NK-92 (cell line): ENCODE results near the gene HYDIN.
"Not testable (repeated sequence)": the region's sequence is repeated elsewhere in the genome, so short reads cannot be mapped to it uniquely, and the experiment has no call there.

Experiments used
- DNase-seq: peaks from one replicate; lab custom pipeline; 2025; ENCODE audit not compliant: unreplicated experiment; lab: John Stamatoyannopoulos, UW

The HYDIN gene

GRCh38 chr16:71143246-71143645 is 87.3 kb downstream of the HYDIN start:
- DNase-seq: not testable (repeated sequence)

- DNase-seq: not testable (repeated sequence)
Measured at GRCh38 chr16:71110565-71110964, 120.0 kb downstream of the HYDIN start.

DNA sequence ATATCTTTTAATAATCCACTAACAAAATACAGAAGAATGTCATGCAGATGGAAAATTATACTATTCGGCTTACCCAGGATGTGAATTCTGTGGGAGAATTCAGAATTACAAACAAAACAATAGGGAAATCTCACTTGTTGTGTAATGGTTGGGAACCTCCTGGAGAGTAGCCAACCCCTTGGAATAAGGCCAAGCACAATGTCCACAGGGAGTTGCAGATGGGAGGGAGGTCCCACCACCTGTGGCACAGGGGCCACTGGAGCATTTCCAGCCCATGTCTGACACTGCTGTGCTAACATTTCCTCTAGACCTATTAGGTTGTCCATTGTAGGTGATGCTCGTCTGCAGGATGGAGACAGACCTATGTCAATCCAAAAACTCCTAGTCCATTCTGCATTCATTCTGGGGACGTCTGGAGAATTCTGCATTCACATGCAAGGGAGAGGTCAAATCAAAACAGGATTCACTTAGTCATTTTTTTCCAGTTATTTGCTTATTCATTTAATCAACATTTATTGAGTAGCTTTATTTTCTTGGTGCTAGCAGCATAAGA is 120.8 kb downstream of the HYDIN start:
- DNase-seq: not testable (repeated sequence)

DNA sequence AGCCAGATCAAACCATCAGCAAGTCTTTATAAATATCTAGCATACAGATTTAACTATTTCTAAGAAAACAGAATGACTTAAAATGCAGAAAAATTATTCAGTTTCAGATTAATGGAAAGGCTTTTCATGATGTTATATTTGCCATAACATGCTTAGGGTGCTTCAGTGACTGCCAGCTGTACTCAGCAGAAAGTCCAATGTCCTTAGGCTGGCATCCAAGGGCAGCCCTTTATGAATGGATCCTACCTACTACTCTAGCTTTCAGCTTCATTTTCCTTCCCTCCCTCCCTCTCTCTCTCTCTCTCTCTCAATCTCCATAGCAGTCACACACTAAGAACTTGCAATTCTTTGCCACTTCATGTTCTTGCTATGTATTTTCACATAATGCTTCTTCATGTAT is 124.6 kb downstream of the HYDIN start:
- not testable (repeated sequence) for DNase-seq

DNA sequence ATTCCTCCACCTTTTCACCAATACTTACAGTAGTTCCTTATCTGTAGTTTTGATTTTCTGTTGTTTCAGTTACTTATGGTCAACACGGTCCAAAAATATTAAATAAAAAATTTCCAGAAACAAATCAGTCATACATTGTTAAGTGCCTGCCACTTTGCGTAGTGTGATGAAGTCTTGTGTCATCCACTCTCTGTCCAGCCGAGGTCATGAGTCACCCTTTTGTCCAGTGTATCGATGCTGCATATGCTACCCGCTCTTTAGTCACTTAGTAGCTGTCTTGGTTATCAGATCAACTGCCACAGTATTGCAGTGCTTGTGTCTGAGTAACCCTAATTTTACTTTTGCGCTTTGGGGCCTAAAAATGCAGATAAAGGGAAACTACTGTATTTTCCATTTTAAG is 146.9 kb downstream of the HYDIN start:
- not testable (repeated sequence) for DNase-seq

DNA sequence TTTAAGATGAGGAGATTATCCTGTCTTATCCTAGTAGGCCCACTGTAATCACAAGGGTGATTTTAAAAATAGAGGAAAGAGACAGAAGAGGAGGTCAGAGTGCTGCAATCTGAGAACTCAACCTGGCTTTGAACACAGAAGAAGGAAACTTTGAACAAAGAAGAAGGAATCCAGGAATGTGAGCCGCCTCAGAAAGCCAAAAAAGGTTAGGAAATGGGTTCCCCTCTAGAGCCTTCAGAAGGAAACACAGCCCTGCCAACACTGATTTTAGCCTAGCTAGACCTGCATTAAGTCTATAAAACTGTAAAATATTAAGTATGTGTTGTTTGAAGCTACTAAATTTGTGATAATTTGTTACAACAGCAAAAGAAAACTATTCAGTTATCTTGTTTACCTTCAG is 149.7 kb downstream of the HYDIN start:
- DNase-seq: not testable (repeated sequence)

DNA sequence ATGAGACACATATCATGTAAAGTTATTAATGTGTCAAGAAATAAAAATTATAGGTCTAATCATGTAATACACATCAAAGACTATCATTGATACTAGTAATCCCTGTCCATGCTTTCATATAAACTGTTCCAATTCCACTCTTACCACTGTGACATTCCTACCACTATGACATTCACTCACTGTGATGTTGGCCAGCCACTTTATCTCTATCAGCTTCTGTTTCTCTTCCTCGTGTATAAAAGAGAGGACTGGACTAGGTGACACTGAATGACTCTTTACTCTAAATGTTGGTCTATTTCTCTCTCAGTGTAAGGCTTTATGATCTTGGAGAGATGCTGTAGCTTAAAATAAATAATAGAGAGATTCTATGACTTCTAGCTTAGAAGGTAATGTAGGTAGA is 150.3 kb downstream of the HYDIN start:
- DNase-seq: not testable (repeated sequence)

DNA sequence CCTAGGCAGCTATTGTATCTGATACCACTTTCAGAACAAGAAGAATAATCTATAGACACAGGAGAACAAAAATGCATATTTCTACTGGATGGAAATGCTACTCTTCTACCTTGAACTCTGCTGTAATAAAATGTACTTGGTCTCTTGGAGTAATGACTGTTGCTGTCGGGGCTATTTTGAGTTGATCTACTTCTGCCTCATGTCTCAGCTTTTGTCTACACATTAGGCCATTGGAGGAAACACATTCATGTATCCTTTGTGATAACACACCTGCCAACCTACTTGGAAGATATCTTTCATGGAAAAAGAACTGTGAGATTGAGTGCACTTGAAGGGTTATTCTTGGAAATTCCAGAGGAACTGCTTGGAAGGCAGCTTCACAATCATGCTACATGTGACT is 159.9 kb downstream of the HYDIN start:
- DNase-seq: not testable (repeated sequence)

DNA sequence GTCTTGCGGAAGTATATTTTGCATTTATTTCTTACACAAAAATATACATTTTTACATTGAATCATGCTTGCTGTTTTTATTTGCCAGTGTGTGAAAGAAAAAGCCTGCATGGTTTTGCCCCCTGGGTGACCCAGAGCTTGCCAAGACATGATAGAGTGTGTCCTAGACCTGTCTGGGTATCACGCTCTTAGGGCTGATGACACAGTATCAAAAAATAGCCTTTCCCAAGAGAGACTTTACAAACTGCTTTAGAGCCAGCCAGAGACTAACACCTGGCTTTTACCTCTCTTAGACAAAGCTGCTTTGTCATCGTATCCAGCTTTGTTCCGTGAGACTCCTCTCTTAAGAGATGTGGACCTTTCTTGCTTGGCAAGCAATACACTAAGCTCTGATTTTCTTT is 160.7 kb downstream of the HYDIN start:
- DNase-seq: not testable (repeated sequence)

- not testable (repeated sequence) for DNase-seq
Measured at GRCh38 chr16:71053897-71054609, 176.5 kb downstream of the HYDIN start.

DNA sequence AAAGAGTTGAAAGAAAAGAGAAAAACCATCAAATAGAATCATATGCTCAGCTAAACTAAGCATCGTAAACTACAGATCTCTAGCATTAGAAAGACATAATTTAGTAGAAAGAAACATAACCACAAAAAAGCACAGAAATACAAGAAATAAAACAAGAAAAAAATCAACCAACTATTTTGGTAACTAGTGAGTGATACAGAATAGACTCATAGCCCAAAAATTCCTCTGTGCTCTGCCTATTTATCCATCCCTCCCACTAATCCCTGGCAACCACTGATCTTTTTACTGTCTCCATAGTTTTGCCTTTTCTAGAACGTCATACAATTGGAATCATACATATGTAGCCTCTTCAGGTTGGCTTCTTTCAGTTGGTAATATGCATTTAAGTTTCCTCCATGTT is 180.2 kb downstream of the HYDIN start:
- not testable (repeated sequence) for DNase-seq

DNA sequence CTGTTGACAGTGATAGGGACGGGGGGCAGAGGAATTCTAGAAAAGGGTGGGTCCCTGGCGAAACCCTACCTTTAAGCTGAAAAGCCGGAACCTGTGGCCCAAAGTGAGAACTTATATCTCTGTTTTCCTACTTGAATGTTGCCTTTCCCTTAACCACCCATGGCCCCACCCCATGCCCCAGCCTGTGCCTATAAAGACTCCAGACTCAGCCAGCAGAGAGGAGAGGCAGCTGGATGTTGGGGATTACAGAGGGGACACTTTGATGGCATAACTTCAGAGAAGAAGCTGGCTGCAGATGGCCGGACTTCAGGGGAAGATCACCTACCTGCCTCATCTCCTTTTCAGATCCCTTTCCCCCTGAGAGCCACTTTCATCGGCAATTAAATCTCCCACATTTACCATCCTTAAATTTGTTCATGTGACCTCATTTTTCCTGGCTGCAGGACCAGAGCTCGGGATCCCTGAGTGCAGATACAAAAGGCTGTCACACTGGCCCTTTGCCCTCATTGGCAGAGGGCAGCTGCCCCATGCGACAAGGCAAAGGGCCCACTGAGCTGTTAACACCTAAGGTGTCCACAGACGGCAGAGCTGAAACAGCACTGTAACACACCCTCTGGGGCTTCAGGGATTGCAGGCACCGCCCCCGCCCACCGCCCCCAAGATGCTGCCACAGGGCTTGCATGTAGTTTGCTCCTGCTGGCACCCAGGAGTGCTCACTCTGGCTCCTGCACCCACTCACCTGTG is 191.0 kb downstream of the HYDIN start:
- not testable (repeated sequence) for DNase-seq

GRCh38 chr16:71038421-71038820 is 192.1 kb downstream of the HYDIN start:
- not testable (repeated sequence) for DNase-seq

GRCh38 chr16:71037987-71038386 is 192.5 kb downstream of the HYDIN start:
- not testable (repeated sequence) for DNase-seq

- DNase-seq: not testable (repeated sequence)
Measured at GRCh38 chr16:71028032-71028727, 202.3 kb downstream of the HYDIN start.

- not testable (repeated sequence) for DNase-seq
Measured at GRCh38 chr16:71027511-71027910, 203.0 kb downstream of the HYDIN start.

DNA sequence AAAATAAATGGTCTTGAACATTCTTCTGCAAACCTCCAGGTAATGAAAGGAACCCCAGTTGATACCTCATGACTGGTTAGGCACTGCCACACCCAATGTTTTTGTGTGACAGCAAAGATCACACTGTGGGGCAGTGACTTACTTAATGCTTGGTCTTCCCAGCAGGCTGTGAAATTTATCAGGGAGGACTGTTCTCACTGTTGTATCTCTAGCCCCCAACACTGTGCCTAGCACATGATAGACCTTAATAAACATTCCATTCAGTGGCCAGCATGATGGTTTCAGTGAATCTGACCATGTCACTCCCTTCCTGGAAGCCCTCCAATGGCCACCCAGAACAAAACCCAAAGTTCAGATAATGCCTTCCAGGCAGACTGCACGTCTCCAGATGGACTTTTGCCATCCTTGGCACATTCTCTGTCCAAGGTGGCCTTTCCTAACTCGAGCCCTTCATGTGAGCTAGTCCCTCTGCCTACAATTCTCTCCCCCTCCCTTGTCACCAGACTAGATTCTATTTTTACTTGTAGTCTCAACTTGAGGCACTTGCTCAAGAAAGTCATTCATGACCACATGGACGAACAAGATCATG is 206.6 kb downstream of the HYDIN start:
- not testable (repeated sequence) for DNase-seq

GRCh38 chr16:71021961-71022537 is 208.5 kb downstream of the HYDIN start:
- DNase-seq: not testable (repeated sequence)

DNA sequence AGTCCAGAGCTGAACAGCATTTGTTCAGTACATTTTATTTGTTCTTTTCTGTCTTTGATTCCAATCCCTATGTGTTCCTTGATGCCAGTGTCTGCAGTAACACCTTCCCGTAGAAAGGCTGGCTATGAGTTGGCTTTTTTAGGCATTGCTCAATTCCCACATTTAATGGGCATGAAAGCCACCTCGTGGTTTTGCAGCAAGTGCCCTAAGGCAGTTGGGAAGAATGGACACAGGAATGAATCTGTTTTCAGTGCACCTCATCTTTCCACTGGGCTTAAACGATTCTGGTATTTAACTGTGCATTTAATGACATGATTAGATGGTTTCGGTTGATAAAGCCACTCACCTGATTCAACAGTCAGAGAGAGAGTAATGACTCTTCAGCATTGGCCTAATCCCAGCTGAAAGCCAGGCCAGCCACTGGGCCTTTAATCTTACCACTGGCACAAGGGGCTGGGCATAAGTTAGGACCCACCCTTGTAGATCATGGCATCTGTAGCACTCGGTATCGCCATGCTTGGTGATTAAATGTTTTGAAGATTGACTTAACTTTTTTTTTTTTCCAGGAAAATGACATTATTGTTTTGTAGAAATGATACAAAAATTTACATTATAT is 211.3 kb downstream of the HYDIN start:
- DNase-seq: not testable (repeated sequence)

DNA sequence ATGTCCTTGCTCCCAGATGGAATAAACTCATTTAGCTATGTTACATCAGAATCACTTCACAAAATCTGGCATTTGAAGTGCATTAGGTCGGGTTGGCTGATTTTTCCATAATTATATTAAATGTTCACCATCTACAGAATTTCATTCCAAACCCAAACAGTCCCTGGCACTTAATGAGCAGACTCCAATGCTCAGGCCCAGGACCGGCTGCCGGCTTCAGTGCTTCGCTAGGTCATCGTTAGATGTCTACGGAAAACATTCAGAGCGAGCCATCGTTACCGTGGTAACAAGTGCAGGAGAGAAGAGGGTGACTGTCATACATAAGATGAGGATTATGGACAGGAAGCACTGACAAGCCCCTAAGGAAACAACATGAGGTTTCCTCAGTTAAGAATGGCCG is 215.1 kb downstream of the HYDIN start:
- DNase-seq: not testable (repeated sequence)
